A549 (cell line): ENCODE data around the gene SETD1B. TPM values are rescaled to one million over a fixed set of nuclear protein-coding genes. Genes with fewer than 3 reads are reported as not detected.
A peak's percentile ranks its signal among the peaks of the same experiment; 100 is the strongest.

Source experiments
- ATAC-seq, 2 experiments: fragments of 200-7000 bp in 1 of 2; fragments of >200 bp in 1 of 2; cut with Nextera tagmentation in 1 of 2; cut with Tn5 transposase in 1 of 2; 3 replicates each; pipeline versions ENCODE4 v1.8.0 to v1.9.1; 2018 to 2020; ENCODE audit warnings: mild to moderate bottlenecking in 1 of 2, moderate library complexity in 1 of 2
- CTCF ChIA-PET: fragments of 300-600 bp; sonication (Branson Sonifier 250); formaldehyde crosslinking; extraction: SDS; loops from one replicate; lab custom pipeline; 2021; ENCODE audit warnings: antibody characterized with exemption, inconsistent platforms; lab: Yijun Ruan, JAX
- POLR2A ChIA-PET: fragments of 350-600 bp; formaldehyde crosslinking; extraction: SDS; loops from one replicate; lab custom pipeline; 2021; ENCODE audit warnings: antibody characterized with exemption, inconsistent platforms; lab: Yijun Ruan, JAX
- DNase-seq, 2 experiments: peaks; one replicate each; pipeline versions ENCODE4 v3.0.0 to v3.0.0-alpha.2; 2011 to 2016; ENCODE audit warnings: low read depth in 1 of 2, low spot score in 1 of 2
- FAIRE-seq: peaks from 2 replicates; lab custom pipeline; 2011; peaks lifted over from hg19 to GRCh38; lab: Jason Lieb, UNC
- H3K27ac ChIP-seq, 2 experiments: fragments of >200 bp; sonication (Bioruptor Twin); formaldehyde crosslinking; 3 replicates each; pipeline ENCODE4 v1.5.1; 2016 to 2017
- H3K4me1 ChIP-seq: fragments of >200 bp; sonication (Bioruptor Twin); formaldehyde crosslinking; 3 replicates; pipeline ENCODE4 v1.6.1; 2016
- H3K4me2 ChIP-seq: fragments of >200 bp; sonication (Bioruptor Twin); formaldehyde crosslinking; 3 replicates; pipeline ENCODE4 v1.6.1; 2016
- H3K4me3 ChIP-seq: fragments of >200 bp; sonication (Bioruptor Twin); formaldehyde crosslinking; 3 replicates; pipeline ENCODE4 v1.5.1; 2016
- H3K9me3 ChIP-seq: fragments of >200 bp; sonication (Bioruptor Twin); formaldehyde crosslinking; 3 replicates; pipeline ENCODE4 v1.6.1; 2016
- CBX2 ChIP-seq: fragments of 200-600 bp; sonication (generic); IDR thresholded peaks from 2 replicates; pipeline ENCODE4 v1.6.1; 2016; ENCODE audit warnings: low read depth, mild to moderate bottlenecking, borderline replicate concordance
- CEBPB ChIP-seq, 2 experiments: fragments of >200 bp in 1 of 2; sonication (Bioruptor Twin) in 1 of 2; formaldehyde crosslinking in 1 of 2; IDR thresholded peaks; 2 replicates each; pipeline ENCODE4 v1.6.1; 2012 to 2016
- CTCF ChIP-seq: fragments of >200 bp; sonication (Bioruptor Twin); formaldehyde crosslinking; IDR thresholded peaks from 3 replicates; pipeline ENCODE4 v1.5.1; 2016
- ELK1 ChIP-seq: fragments of 150-350 bp; IDR thresholded peaks from 2 replicates; pipeline ENCODE4 v1.6.1; 2014; ENCODE audit warnings: low read depth, mild to moderate bottlenecking, low read length
- FOSL2 ChIP-seq, 2 experiments: fragments of 450-650 bp in 1 of 2; fragments of >200 bp in 1 of 2; sonication (Bioruptor Twin) in 1 of 2; formaldehyde crosslinking; IDR thresholded peaks; 2 replicates each; pipeline versions ENCODE4 v1.5.0 to v1.6.1; 2016 to 2020; ENCODE audit warnings: mild to moderate bottlenecking in 1 of 2, moderate library complexity in 1 of 2
- HEYL ChIP-seq: fragments of 250-450 bp; sonication (Bioruptor Pico); IDR thresholded peaks from 2 replicates; pipeline ENCODE4 v1.8.0; 2021; ENCODE audit warnings: mild to moderate bottlenecking, moderate library complexity
- HMGXB4 ChIP-seq: fragments of 250-450 bp; sonication (Bioruptor Pico); IDR thresholded peaks from 2 replicates; pipeline ENCODE4 v1.5.0; 2021; ENCODE audit warnings: mild to moderate bottlenecking, moderate library complexity, borderline replicate concordance
- HOXB13 ChIP-seq: fragments of 250-450 bp; sonication (Bioruptor Pico); IDR thresholded peaks from 2 replicates; pipeline ENCODE4 v1.5.0; 2020; ENCODE audit warnings: low read depth, mild to moderate bottlenecking, moderate library complexity
- JUN ChIP-seq, 2 experiments: fragments of >200 bp; sonication (Bioruptor Twin); formaldehyde crosslinking; IDR thresholded peaks; 2 replicates in 1 of 2; 3 replicates in 1 of 2; pipeline ENCODE4 v1.6.1; 2016 to 2017
- MAFK ChIP-seq: fragments of 450-650 bp; IDR thresholded peaks from 2 replicates; pipeline ENCODE4 v1.6.1; 2014; ENCODE audit not compliant: partially characterized antibody
- MAZ ChIP-seq: fragments of 150-350 bp; IDR thresholded peaks from 2 replicates; pipeline ENCODE4 v1.6.1; 2014; ENCODE audit warnings: antibody characterized with exemption, low read depth, low read length, borderline replicate concordance
- NR3C1 ChIP-seq: fragments of >200 bp; sonication (Bioruptor Twin); formaldehyde crosslinking; IDR thresholded peaks from 3 replicates; pipeline ENCODE4 v1.6.1; 2017
- RARB ChIP-seq: fragments of 250-450 bp; sonication (Bioruptor Pico); IDR thresholded peaks from 2 replicates; pipeline ENCODE4 v1.8.0; 2021; ENCODE audit warnings: mild to moderate bottlenecking, moderate library complexity
- SREBF2 ChIP-seq: fragments of 450-650 bp; IDR thresholded peaks from 2 replicates; pipeline ENCODE4 v1.6.1; 2014; ENCODE audit warnings: mild to moderate bottlenecking, moderate library complexity
- TP53 ChIP-seq: fragments of 250-450 bp; sonication (Bioruptor Pico); IDR thresholded peaks from 2 replicates; pipeline ENCODE4 v1.5.0; 2021; ENCODE audit warnings: mild to moderate bottlenecking, moderate library complexity
- WGBS: methylation state at CpG from one replicate; pipeline ENCODE4 v1.1.6; 2017; ENCODE audit errors: missing lambda C conversion rate; 5-methylcytosine and 5-hydroxymethylcytosine counted together
- polyA plus RNA-seq, 4 experiments: library from polyadenylated mRNA; depleted of rRNA in 3 of 4; stranded (reverse); fragments of >200 nt; fragmentation: RNase III in 1 of 4; extraction: RNeasy Plus Mini Kit Qiagen cat#74134 plus additional on column Dnase treatment in 1 of 4; gene quantifications; 2 replicates in 3 of 4; 3 replicates in 1 of 4; pipeline ENCODE4 v1.2.3, GENCODE V29; 2011 to 2017

The SETD1B gene
- polyA plus RNA-seq, 2 of the 4 experiments (the other 2 are of a cell fraction): 1.1 to 8.6 TPM

- TF ChIP-seq HEYL (CRISPR knock-in tag) (no peak), HOXB13 (no peak), CEBPB (IDR thresholded peaks at IDR 0.05) (peak; percentile 45 to 59; a peak in 3 of 4 replicates), MAZ (no peak), JUN (IDR thresholded peaks at IDR 0.05) (no peak)
- TF ChIP-seq, all 56 proteins: peak for 2
These were observed 9.4 kb downstream of the SETD1B start (continued) for GRCh38 chr12:121812921-121813896.

- Histone ChIP-seq H3K4me2 (peak overlapping the region; percentile 97; the same call in 1 of the 3 replicates), H3K4me3 (no peak overlapping the region), H3K27ac (peak overlapping the region; percentile 2 to 85; a peak in 5 of 6 replicates), H3K9me3 (no peaks in the 10 kb centered on the region), H3K4me1 (peaks cover 31% of the 10 kb centered on the region)
- WGBS: 86% methylated on average over 9 of the region's 14 CpGs
- TF ChIP-seq HEYL (CRISPR knock-in tag): no peak
- no peak for TF ChIP-seq TP53
- TF ChIP-seq SREBF2: no peak
- CTCF ChIA-PET: interaction anchor here (72.2 kb wide), 1 partner anchor 28 kb away, joined by 2657 read pairs; the partner anchor contains the start of genes RHOF and SETD1B
- no peak for FAIRE-seq
- no peak for DNase-seq
- ATAC-seq: no peak
- POLR2A ChIA-PET: no interaction called here
These were observed 10.1 kb downstream of the SETD1B start for GRCh38 chr12:121813951-121814350.

- FAIRE-seq (no peak), DNase-seq (no peak), ATAC-seq (no peak)
- Histone ChIP-seq H3K4me2 (no peak overlapping the region), H3K27ac (no peak overlapping the region; a peak in 1 of 6 replicates), H3K4me1 (peaks cover 31% of the 10 kb centered on the region), H3K9me3 (no peaks in the 10 kb centered on the region), H3K4me3 (no peak overlapping the region)
- WGBS: 97% methylated on average over 28 of the region's 31 CpGs
- CTCF ChIA-PET: interaction anchor here (1.3 to 72.2 kb wide), 2 partner anchors 29 to 74 kb away, joined by 8 to 2657 read pairs; partner anchors contain the start of genes PSMD9, RHOF and SETD1B
- POLR2A ChIA-PET: interaction anchor here (0.6 kb wide), 1 partner anchor 25 kb away, joined by 3 read pairs; no protein-coding TSS in a partner anchor
- TF ChIP-seq CTCF (no peak), MAFK (no peak), RARB (CRISPR knock-in tag) (no peak), CBX2 (no peak), HMGXB4 (CRISPR knock-in tag) (no peak), ELK1 (no peak), FOSL2 (IDR thresholded peaks at IDR 0.05) (no peak), FOSL2 (CRISPR knock-in tag; IDR thresholded peaks at IDR 0.05) (no peak), NR3C1 (no peak)
These were observed 10.8 kb downstream of the SETD1B start for GRCh38 chr12:121814429-121815119.
